K562 (cell line): ENCODE measurements around the gene ICAM3. TPM values are rescaled to one million over a fixed set of nuclear protein-coding genes. Genes with fewer than 3 reads are reported as not detected.

Experiments
- ARID2 ChIP-seq: fragments of 450-650 bp; IDR thresholded peaks from 2 replicates; pipeline ENCODE4 v1.6.1; 2017; ENCODE audit warnings: antibody characterized with exemption, mild to moderate bottlenecking
- BRD9 ChIP-seq: fragments of 450-650 bp; IDR thresholded peaks from 2 replicates; pipeline ENCODE4 v1.6.1; 2018; ENCODE audit warnings: low read depth; ENCODE audit not compliant: partially characterized antibody
- DEAF1 ChIP-seq: fragments of 450-650 bp; formaldehyde crosslinking; IDR thresholded peaks from 2 replicates; pipeline ENCODE4 v1.4.0; 2020; ENCODE audit warnings: mild to moderate bottlenecking, moderate library complexity
- E2F5 ChIP-seq: sonication (generic); formaldehyde crosslinking; IDR thresholded peaks from 2 replicates; pipeline ENCODE4 v1.8.0; 2022; ENCODE audit warnings: mild to moderate bottlenecking, missing genetic modification reagents
- ELK1 ChIP-seq: sonication (generic); formaldehyde crosslinking; IDR thresholded peaks from 2 replicates; pipeline ENCODE4 v1.8.1; 2022; ENCODE audit warnings: missing genetic modification reagents
- FOSL1 ChIP-seq: fragments of 200-800 bp; sonication (Bioruptor generic); conservative IDR thresholded peaks from 2 replicates; pipeline ENCODE4 v1.6.1; 2016; ENCODE audit warnings: missing genetic modification characterization, missing compliant biosample characterization
- GTF2E2 ChIP-seq: fragments of 200-800 bp; sonication (Bioruptor generic); IDR thresholded peaks from 2 replicates; pipeline ENCODE4 v1.6.1; 2016; ENCODE audit warnings: missing genetic modification characterization, missing compliant biosample characterization
- IFI16 ChIP-seq: fragments of 250-450 bp; sonication (Bioruptor Pico); IDR thresholded peaks from 2 replicates; pipeline ENCODE4 v2.1.2; 2022; ENCODE audit warnings: mild to moderate bottlenecking, inconsistent platforms
- KLF16 ChIP-seq: IDR thresholded peaks from 2 replicates; pipeline ENCODE4 v1.6.1; 2016; ENCODE audit warnings: antibody characterized with exemption
- NR2C1 ChIP-seq, 2 experiments: fragments of 450-650 bp; IDR thresholded peaks; 2 replicates each; pipeline ENCODE4 v1.6.1; 2017; ENCODE audit warnings: mild to moderate bottlenecking in 2 of 2, antibody characterized with exemption in 1 of 2, inconsistent platforms in 1 of 2, missing compliant biosample characterization in 1 of 2, missing genetic modification characterization in 1 of 2
- PATZ1 ChIP-seq: fragments of 250-450 bp; sonication (Bioruptor Pico); IDR thresholded peaks from 2 replicates; pipeline ENCODE4 v1.5.0; 2020; ENCODE audit warnings: mild to moderate bottlenecking, borderline replicate concordance
- PCBP1 ChIP-seq: fragments of 200-400 bp; formaldehyde crosslinking; IDR thresholded peaks from 2 replicates; pipeline ENCODE4 v1.6.1; 2018; ENCODE audit warnings: mild to moderate bottlenecking, low read depth, low read length; ENCODE audit not compliant: poor library complexity, severe bottlenecking
- PHB2 ChIP-seq: fragments of 450-650 bp; IDR thresholded peaks from 2 replicates; pipeline ENCODE4 v1.6.1; 2017; ENCODE audit warnings: low read depth
- PYGO2 ChIP-seq: fragments of 450-650 bp; IDR thresholded peaks from 2 replicates; pipeline ENCODE4 v1.6.1; 2016; ENCODE audit warnings: mild to moderate bottlenecking, missing genetic modification characterization, moderate library complexity, missing compliant biosample characterization
- RB1 ChIP-seq: fragments of 450-650 bp; IDR thresholded peaks from 2 replicates; pipeline ENCODE4 v1.6.1; 2017; ENCODE audit warnings: low read depth, mild to moderate bottlenecking
- SMAD3 ChIP-seq: fragments of 450-650 bp; formaldehyde crosslinking; conservative IDR thresholded peaks from 2 replicates; pipeline ENCODE4 v1.4.0; 2020; ENCODE audit warnings: mild to moderate bottlenecking
- SNAPC5 ChIP-seq: fragments of 250-450 bp; sonication (Bioruptor Pico); IDR thresholded peaks from 2 replicates; pipeline ENCODE4 v1.8.0; 2021; ENCODE audit warnings: moderate library complexity, mild to moderate bottlenecking, inconsistent platforms
- TEAD1 ChIP-seq, 2 experiments: fragments of 450-650 bp in 1 of 2; sonication (generic) in 1 of 2; formaldehyde crosslinking; IDR thresholded peaks; 2 replicates each; pipeline versions ENCODE4 v1.4.0 to v1.8.0; 2020 to 2022; ENCODE audit warnings: mild to moderate bottlenecking in 2 of 2, missing genetic modification reagents in 1 of 2
- USF1 ChIP-seq: sonication (generic); formaldehyde crosslinking; IDR thresholded peaks from 2 replicates; pipeline ENCODE4 v1.9.0; 2022; ENCODE audit warnings: mild to moderate bottlenecking, missing genetic modification reagents
- ZNF146 ChIP-seq: IDR thresholded peaks from one replicate; pipeline ENCODE4 v1.6.1; 2018; ENCODE audit warnings: missing compliant biosample characterization; ENCODE audit not compliant: unreplicated experiment
- polyA plus RNA-seq, 8 experiments: library from polyadenylated mRNA; depleted of rRNA in 4 of 8; stranded (reverse) in 5 of 8; unstranded in 3 of 8; fragments of >200 nt; fragmentation: Nextera tagmentation in 2 of 8; fragmentation: Illumina TruSeq in 1 of 8; extraction: Ambion mirVana in 2 of 8; extraction: Trizol in 1 of 8; gene quantifications; 2 replicates each; pipeline versions ENCODE4 v1.2.1 to v1.2.3, GENCODE V29; 2011 to 2014; ENCODE audit warnings: inconsistent platforms in 1 of 8, missing spikeins in 1 of 8
- total RNA-seq, 7 experiments: library from RNA; depleted of rRNA in 6 of 7; stranded (reverse); fragments of >200 nt in 6 of 7; fragmentation: Illumina TruSeq in 2 of 7; extraction: Trizol in 2 of 7; gene quantifications; 2 replicates each; pipeline versions ENCODE4 v1.2.1 to v1.2.3, GENCODE V29; 2011 to 2021; ENCODE audit warnings: low replicate concordance in 1 of 7

The ICAM3 gene
- total and polyA plus RNA-seq, 9 of the 15 experiments (the other 6 are each of a cell fraction or from before 2014, with no cell fraction given) = 6.5 to 39.5 (median 24.2) TPM

GRCh38 chr19:10286803-10287737, 52.4 kb downstream of the ICAM3 start, which contains the start of gene ICAM4 (continued):
- TF ChIP-seq E2F5 (peak; percentile 82), BRD9 (peak; percentile 55), GTF2E2 (tag) (no peak), SNAPC5 (CRISPR knock-in tag) (no peak), KLF16 (0 out of 2 replicates have a peak, but pooled peaks have one; percentile 3), PATZ1 (CRISPR knock-in tag) (peak; percentile 49; the same call in 1 of the 2 replicates), IFI16 (no peak), PYGO2 (tag) (no peak), USF1 (peak; percentile 83), FOSL1 (tag) (peak; percentile 11; the same call in 1 of the 2 replicates), PCBP1 (peak; percentile 32), RB1 (peak; percentile 47; the same call in 1 of the 2 replicates), TEAD1 (CRISPR knock-in tag; IDR thresholded peaks at IDR 0.05) (peak in 1 of 2 experiments; percentile 76; a peak in 1 of 4 replicates), PHB2 (no peak), ARID2 (0 out of 2 replicates have a peak, but pooled peaks have one; percentile 28), ZNF146 (CRISPR knock-in tag) (no peak), DEAF1 (CRISPR knock-in tag) (peak; percentile 39; the same call in 1 of the 2 replicates), SMAD3 (CRISPR knock-in tag) (0 out of 2 replicates have a peak, but pooled peaks have one; percentile 22), ELK1 (CRISPR knock-in tag) (peak; percentile 32; the same call in 1 of the 2 replicates), NR2C1 (IDR thresholded peaks at IDR 0.05) (peak; percentile 47; the same call in 1 of the 2 replicates), NR2C1 (tag; IDR thresholded peaks at IDR 0.05) (no peak)
